Measurements from ENCODE around the gene ENOX1.

- TF ChIP-seq CTCF (IDR thresholded peaks at IDR 0.05; ENCODE audit: control extremely low read depth in 1 of 3, insufficient read depth in 1 of 3, low read depth in 1 of 3, low read length in 3 of 3) (no peak), GABPA (IDR thresholded peaks at IDR 0.05; ENCODE audit: borderline replicate concordance, insufficient read depth, low read length) (no peak), JUN (IDR thresholded peaks at IDR 0.05; ENCODE audit: low read depth, low read length) (no peak), EZH2 (IDR thresholded peaks at IDR 0.05; ENCODE audit: low read depth, low read length, severe bottlenecking) (no peak), POLR2A (IDR thresholded peaks at IDR 0.05; ENCODE audit: control extremely low read depth in 1 of 2, low read depth in 2 of 2, low read length in 2 of 2) (no peak), SIN3A (conservative IDR thresholded peaks at IDR 0.05 in 1 of 2, IDR thresholded peaks at IDR 0.05 in 1 of 2; ENCODE audit: low read depth in 1 of 2, low read length in 2 of 2) (no peak), EP300 (IDR thresholded peaks at IDR 0.05; ENCODE audit: borderline replicate concordance in 1 of 2, low read depth in 2 of 2, low read length in 2 of 2) (no peak), TCF12 (IDR thresholded peaks at IDR 0.05; ENCODE audit: low read depth, low read length) (no peak), POLR2AphosphoS5 (IDR thresholded peaks at IDR 0.05; ENCODE audit: low read depth, low read length) (no peak), HDAC2 (IDR thresholded peaks at IDR 0.05; ENCODE audit: borderline replicate concordance in 1 of 2, low read depth in 2 of 2, low read length in 2 of 2) (no peak), CHD2 (IDR thresholded peaks at IDR 0.05; ENCODE audit: low read length) (no peak)
Measured at GRCh38 chr13:43301346-43301969, 485.3 kb downstream of the ENOX1 start.

All from H1 (cell line).